ENCODE results near the gene ARTN. TPM values are rescaled to one million over a fixed set of nuclear protein-coding genes. Genes with fewer than 3 reads are reported as not detected.

ARTN gene
- total RNA-seq, 1 experiment from 2014 or later: 10.6 TPM

- Histone ChIP-seq H3K9me3 (ENCODE audit: control insufficient read depth, low read depth, low read length) (no peaks in the 10 kb centered on the region), H3K56ac (ENCODE audit: insufficient read length, low read depth, low read length) (no peak overlapping the region), H3K79me1 (ENCODE audit: insufficient read depth, low read depth, low read length, poor library complexity, severe bottlenecking) (no peaks in the 10 kb centered on the region), H2BK120ac (ENCODE audit: low read depth, low read length, poor library complexity, severe bottlenecking) (no peak overlapping the region), H4K91ac (ENCODE audit: insufficient read length, low read depth, low read length) (no peak overlapping the region), H3K4me2 (ENCODE audit: insufficient read depth, insufficient read length, low read length) (no peak overlapping the region), H4K20me1 (ENCODE audit: control insufficient read depth, insufficient read depth, insufficient read length) (no peaks in the 10 kb centered on the region), H3K27ac (ENCODE audit: insufficient read length, low read depth, low read length) (no peak overlapping the region), H3K27me3 (ENCODE audit: insufficient read depth, low read length) (no peaks in the 10 kb centered on the region), H2BK12ac (ENCODE audit: insufficient read length, low read depth, low read length) (no peak overlapping the region), H3T11ph (ENCODE audit: low read length) (no peak overlapping the region), H3K23ac (ENCODE audit: insufficient read length, low read depth, low read length) (no peak overlapping the region), H4K5ac (ENCODE audit: insufficient read length, low read depth, low read length) (no peak overlapping the region), H3K18ac (ENCODE audit: insufficient read length, low read depth, low read length) (no peak overlapping the region), H3K9ac (ENCODE audit: extremely low read depth, insufficient read length, low read length) (no peak overlapping the region), H2BK20ac (ENCODE audit: low read depth, low read length, poor library complexity, severe bottlenecking) (no peak overlapping the region), H2BK5ac (ENCODE audit: insufficient read length, low read length) (no peak overlapping the region), H2AFZ (ENCODE audit: low read length) (no peak overlapping the region), H4K8ac (replicated peaks; ENCODE audit: insufficient read length, low read depth, low read length) (no peak overlapping the region), H2AK5ac (ENCODE audit: insufficient read length, low read length) (no peak overlapping the region), H3K23me2 (ENCODE audit: insufficient read length, low read depth, low read length, poor library complexity, severe bottlenecking) (peaks cover 10% of the 10 kb centered on the region), H3K4ac (ENCODE audit: low read depth, low read length) (no peak overlapping the region), H3K4me1 (ENCODE audit: insufficient read depth, low read length) (peaks cover 3% of the 10 kb centered on the region; the same call in 1 of the 2 replicates), H3K79me2 (ENCODE audit: insufficient read depth, low read length) (no peaks in the 10 kb centered on the region; the same call in 1 of the 2 replicates), H2BK15ac (ENCODE audit: low read depth, low read length) (no peak overlapping the region), H3K14ac (ENCODE audit: insufficient read depth, low read length) (no peak overlapping the region)
- peaks cover 20 to 24% of the 10 kb centered on the region in 2 experiments for H3K4me1 Mint-ChIP-seq
- H3K27me3 Mint-ChIP-seq (ENCODE audit: low read depth): no peaks in the 10 kb centered on the region
- no peak overlapping the region for H3K27ac Mint-ChIP-seq
- H3K4me3 Mint-ChIP-seq: peak overlapping the region in 1 of 2 experiments; percentile 17; a peak in 2 of 5 replicates
- peaks cover 27 to 63% (median 62%) of the 10 kb centered on the region in 3 experiments; a peak in 6 of 7 replicates for H3K36me3 Mint-ChIP-seq (ENCODE audit: insufficient read depth in 1 of 3, low read depth in 3 of 3)
- no CpG with 5 or more reads among the region's 20 CpGs for WGBS (ENCODE audit: extremely low coverage, insufficient read length, low lambda C conversion rate)
- no peaks in the 10 kb centered on the region; a peak in 1 of 5 replicates for H3K9me3 Mint-ChIP-seq
- no peak for TF ChIP-seq CTCF (conservative IDR thresholded peaks at IDR 0.05)
- DNase-seq: no peak
Measured at GRCh38 chr1:43981636-43982035, 48.0 kb downstream of the ARTN start.
